ENCODE results near the gene CEP170. TPM values are rescaled to one million over a fixed set of nuclear protein-coding genes. Genes with fewer than 3 reads are reported as not detected.

Gene CEP170
- total RNA-seq, 1 experiment from 2014 or later, result 94.7 TPM

GRCh38 chr1:243227622-243228021 lies 27.5 kb downstream of the CEP170 start:
- Mint-ChIP-seq H3K36me3 (peaks cover 43% of the 10 kb centered on the region), H3K4me3 (no peak overlapping the region), H3K27me3 (ENCODE audit: low read depth) (no peaks in the 10 kb centered on the region), H3K27ac (no peak overlapping the region), H3K9me3 (peaks cover 31% of the 10 kb centered on the region), H3K4me1 (peaks cover 3% of the 10 kb centered on the region)
- DNase-seq (ENCODE audit: low spot score) (no peak), ATAC-seq (no peak)
- TF ChIP-seq JUN (CRISPR knock-in tag; IDR thresholded peaks at IDR 0.05) (no peak), SMAD3 (CRISPR knock-in tag; IDR thresholded peaks at IDR 0.05; ENCODE audit: borderline replicate concordance) (no peak), E2F5 (CRISPR knock-in tag; IDR thresholded peaks at IDR 0.05) (no peak), ZNF281 (CRISPR knock-in tag; IDR thresholded peaks at IDR 0.05) (no peak), HMGXB4 (CRISPR knock-in tag; IDR thresholded peaks at IDR 0.05) (no peak), NFYB (CRISPR knock-in tag; conservative IDR thresholded peaks at IDR 0.05; ENCODE audit: low read depth) (no peak), ERG (CRISPR knock-in tag; IDR thresholded peaks at IDR 0.05) (no peak), ZNF263 (CRISPR knock-in tag; IDR thresholded peaks at IDR 0.05; ENCODE audit: low read depth) (no peak), TEAD4 (CRISPR knock-in tag; IDR thresholded peaks at IDR 0.05) (no peak)
- TF ChIP-seq, protein P1, sequence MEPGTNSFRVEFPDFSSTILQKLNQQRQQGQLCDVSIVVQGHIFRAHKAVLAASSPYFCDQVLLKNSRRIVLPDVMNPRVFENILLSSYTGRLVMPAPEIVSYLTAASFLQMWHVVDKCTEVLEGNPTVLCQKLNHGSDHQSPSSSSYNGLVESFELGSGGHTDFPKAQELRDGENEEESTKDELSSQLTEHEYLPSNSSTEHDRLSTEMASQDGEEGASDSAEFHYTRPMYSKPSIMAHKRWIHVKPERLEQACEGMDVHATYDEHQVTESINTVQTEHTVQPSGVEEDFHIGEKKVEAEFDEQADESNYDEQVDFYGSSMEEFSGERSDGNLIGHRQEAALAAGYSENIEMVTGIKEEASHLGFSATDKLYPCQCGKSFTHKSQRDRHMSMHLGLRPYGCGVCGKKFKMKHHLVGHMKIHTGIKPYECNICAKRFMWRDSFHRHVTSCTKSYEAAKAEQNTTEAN (CRISPR knock-in tag; IDR thresholded peaks at IDR 0.05), result no peak
- POLR2A ChIA-PET, result no interaction called here
- CTCF ChIA-PET, result no interaction called here

DNA sequence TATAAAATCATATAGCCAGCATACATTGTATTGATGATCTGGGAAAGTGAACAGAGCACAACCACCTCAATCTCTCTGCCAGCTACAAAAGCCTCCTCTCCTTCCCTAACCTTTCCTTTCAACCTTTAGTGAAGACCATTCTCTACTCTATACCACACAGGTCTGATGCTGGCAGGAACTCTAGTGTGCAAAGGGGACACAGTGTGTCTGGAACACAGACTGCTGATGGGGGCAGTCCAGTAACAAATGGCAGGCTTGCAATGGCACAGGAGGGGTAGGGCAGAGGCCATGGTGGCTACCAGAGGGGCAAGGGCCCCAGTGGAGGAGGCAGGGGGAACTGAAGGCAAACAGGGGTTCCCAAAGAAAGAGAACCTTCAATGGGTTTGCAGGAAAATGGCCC lies 37.0 kb downstream of the CEP170 start:
- no peak overlapping the region for H3K4me3 Mint-ChIP-seq

More for the DNA sequence above, 37.0 kb downstream of the CEP170 start:
- H3K4me1 Mint-ChIP-seq, result peaks cover 4% of the 10 kb centered on the region
- ATAC-seq, result no peak
- peaks cover 66% of the 10 kb centered on the region for H3K36me3 Mint-ChIP-seq
- CTCF ChIA-PET, result no interaction called here
- no peaks in the 10 kb centered on the region; the same call in 1 of the 2 replicates for H3K27me3 Mint-ChIP-seq (ENCODE audit: low read depth)
- no peak for TF ChIP-seq ZNF317 (CRISPR knock-in tag; IDR thresholded peaks at IDR 0.05; ENCODE audit: borderline replicate concordance, low read depth)
- no peak for TF ChIP-seq NR2C2 (CRISPR knock-in tag; IDR thresholded peaks at IDR 0.05)
- TF ChIP-seq RELA (CRISPR knock-in tag; IDR thresholded peaks at IDR 0.05; ENCODE audit: borderline replicate concordance), result no peak
- TF ChIP-seq SOX15 (CRISPR knock-in tag; IDR thresholded peaks at IDR 0.05), result no peak
- no peak for TF ChIP-seq FOXJ3 (CRISPR knock-in tag; IDR thresholded peaks at IDR 0.05; ENCODE audit: borderline replicate concordance)
- TF ChIP-seq TEAD4 (CRISPR knock-in tag; IDR thresholded peaks at IDR 0.05), result no peak
- TF ChIP-seq, protein P2, sequence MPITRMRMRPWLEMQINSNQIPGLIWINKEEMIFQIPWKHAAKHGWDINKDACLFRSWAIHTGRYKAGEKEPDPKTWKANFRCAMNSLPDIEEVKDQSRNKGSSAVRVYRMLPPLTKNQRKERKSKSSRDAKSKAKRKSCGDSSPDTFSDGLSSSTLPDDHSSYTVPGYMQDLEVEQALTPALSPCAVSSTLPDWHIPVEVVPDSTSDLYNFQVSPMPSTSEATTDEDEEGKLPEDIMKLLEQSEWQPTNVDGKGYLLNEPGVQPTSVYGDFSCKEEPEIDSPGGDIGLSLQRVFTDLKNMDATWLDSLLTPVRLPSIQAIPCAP (CRISPR knock-in tag; IDR thresholded peaks at IDR 0.05), result no peak
- no peak for TF ChIP-seq ZNF671 (CRISPR knock-in tag; IDR thresholded peaks at IDR 0.05)
- no peak for TF ChIP-seq FOXP1 (CRISPR knock-in tag; IDR thresholded peaks at IDR 0.05; ENCODE audit: borderline replicate concordance)
- no peak for TF ChIP-seq ELF4 (CRISPR knock-in tag; IDR thresholded peaks at IDR 0.05; ENCODE audit: low read depth)
- no peak for TF ChIP-seq E2F5 (CRISPR knock-in tag; IDR thresholded peaks at IDR 0.05)
- TF ChIP-seq, protein P3, sequence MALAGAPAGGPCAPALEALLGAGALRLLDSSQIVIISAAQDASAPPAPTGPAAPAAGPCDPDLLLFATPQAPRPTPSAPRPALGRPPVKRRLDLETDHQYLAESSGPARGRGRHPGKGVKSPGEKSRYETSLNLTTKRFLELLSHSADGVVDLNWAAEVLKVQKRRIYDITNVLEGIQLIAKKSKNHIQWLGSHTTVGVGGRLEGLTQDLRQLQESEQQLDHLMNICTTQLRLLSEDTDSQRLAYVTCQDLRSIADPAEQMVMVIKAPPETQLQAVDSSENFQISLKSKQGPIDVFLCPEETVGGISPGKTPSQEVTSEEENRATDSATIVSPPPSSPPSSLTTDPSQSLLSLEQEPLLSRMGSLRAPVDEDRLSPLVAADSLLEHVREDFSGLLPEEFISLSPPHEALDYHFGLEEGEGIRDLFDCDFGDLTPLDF (CRISPR knock-in tag; IDR thresholded peaks at IDR 0.05), result no peak
- no peak for TF ChIP-seq ZBTB21 (CRISPR knock-in tag; IDR thresholded peaks at IDR 0.05; ENCODE audit: borderline replicate concordance)
- no peak for TF ChIP-seq ZNF416 (CRISPR knock-in tag; IDR thresholded peaks at IDR 0.05)
- TF ChIP-seq, protein P4, sequence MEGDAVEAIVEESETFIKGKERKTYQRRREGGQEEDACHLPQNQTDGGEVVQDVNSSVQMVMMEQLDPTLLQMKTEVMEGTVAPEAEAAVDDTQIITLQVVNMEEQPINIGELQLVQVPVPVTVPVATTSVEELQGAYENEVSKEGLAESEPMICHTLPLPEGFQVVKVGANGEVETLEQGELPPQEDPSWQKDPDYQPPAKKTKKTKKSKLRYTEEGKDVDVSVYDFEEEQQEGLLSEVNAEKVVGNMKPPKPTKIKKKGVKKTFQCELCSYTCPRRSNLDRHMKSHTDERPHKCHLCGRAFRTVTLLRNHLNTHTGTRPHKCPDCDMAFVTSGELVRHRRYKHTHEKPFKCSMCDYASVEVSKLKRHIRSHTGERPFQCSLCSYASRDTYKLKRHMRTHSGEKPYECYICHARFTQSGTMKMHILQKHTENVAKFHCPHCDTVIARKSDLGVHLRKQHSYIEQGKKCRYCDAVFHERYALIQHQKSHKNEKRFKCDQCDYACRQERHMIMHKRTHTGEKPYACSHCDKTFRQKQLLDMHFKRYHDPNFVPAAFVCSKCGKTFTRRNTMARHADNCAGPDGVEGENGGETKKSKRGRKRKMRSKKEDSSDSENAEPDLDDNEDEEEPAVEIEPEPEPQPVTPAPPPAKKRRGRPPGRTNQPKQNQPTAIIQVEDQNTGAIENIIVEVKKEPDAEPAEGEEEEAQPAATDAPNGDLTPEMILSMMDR (IDR thresholded peaks at IDR 0.05), result no peak
- no peak for DNase-seq (ENCODE audit: low spot score)
- H3K9me3 Mint-ChIP-seq, result peaks cover 15% of the 10 kb centered on the region
- POLR2A ChIA-PET, result no interaction called here
- H3K27ac Mint-ChIP-seq, result peak overlapping the region; percentile 38

All from WTC11 (cell line).